ENCODE results near the gene COQ10A. TPM values are rescaled to one million over a fixed set of nuclear protein-coding genes. Genes with fewer than 3 reads are reported as not detected.

Gene COQ10A
- polyA plus RNA-seq, 3 donors: 1.7 to 13.5 (median 2.0) TPM

DNA sequence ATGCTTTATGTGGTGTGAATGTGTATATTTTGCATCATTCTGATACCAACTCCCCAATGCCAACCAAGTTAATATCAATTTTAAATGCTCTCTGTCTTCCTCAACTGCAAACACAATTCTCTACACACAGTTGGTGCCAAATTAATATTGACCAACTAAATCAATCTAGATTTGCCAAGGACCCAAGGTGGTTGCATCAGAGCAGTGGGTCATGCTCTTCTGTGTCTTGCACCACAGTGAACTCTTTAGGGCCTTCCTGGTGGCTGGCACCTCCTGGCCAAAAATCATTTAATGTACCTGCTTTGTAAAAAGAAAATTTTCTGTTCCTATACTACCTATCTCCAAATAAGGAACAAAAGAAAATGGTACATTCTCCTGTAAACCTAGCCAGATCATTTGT lies 14.1 kb downstream of the COQ10A start:
- intact Hi-C loops (cut with micrococcal nuclease): no loop called here
- H3K4me1 Mint-ChIP-seq: no peaks in the 10 kb centered on the region
- no peak overlapping the region for H3K4me3 Mint-ChIP-seq
- H3K4me2 ChIP-seq (replicated peaks; ENCODE audit: extremely low read depth, low read length, poor library complexity, severe bottlenecking): no peak overlapping the region
- TF ChIP-seq, protein P1, sequence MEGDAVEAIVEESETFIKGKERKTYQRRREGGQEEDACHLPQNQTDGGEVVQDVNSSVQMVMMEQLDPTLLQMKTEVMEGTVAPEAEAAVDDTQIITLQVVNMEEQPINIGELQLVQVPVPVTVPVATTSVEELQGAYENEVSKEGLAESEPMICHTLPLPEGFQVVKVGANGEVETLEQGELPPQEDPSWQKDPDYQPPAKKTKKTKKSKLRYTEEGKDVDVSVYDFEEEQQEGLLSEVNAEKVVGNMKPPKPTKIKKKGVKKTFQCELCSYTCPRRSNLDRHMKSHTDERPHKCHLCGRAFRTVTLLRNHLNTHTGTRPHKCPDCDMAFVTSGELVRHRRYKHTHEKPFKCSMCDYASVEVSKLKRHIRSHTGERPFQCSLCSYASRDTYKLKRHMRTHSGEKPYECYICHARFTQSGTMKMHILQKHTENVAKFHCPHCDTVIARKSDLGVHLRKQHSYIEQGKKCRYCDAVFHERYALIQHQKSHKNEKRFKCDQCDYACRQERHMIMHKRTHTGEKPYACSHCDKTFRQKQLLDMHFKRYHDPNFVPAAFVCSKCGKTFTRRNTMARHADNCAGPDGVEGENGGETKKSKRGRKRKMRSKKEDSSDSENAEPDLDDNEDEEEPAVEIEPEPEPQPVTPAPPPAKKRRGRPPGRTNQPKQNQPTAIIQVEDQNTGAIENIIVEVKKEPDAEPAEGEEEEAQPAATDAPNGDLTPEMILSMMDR (IDR thresholded peaks at IDR 0.05): no peak
- H3K27ac ChIP-seq (ENCODE audit: low read depth in 1 of 2, low read length in 2 of 2): peak overlapping the region in 1 of 2 donors; percentile 2
- H3K4me1 ChIP-seq (ENCODE audit: control insufficient read depth in 1 of 2, insufficient read depth in 2 of 2, low read length in 2 of 2): no peaks in the 10 kb centered on the region
- H4K20me1 ChIP-seq (ENCODE audit: insufficient read depth, low read length): no peaks in the 10 kb centered on the region
- H3K9me3 ChIP-seq (replicated peaks in 1 of 2; ENCODE audit: control insufficient read depth in 1 of 2, insufficient read depth in 1 of 2, low read length in 2 of 2): no peaks in the 10 kb centered on the region
- no peak overlapping the region for H3K9ac ChIP-seq (ENCODE audit: insufficient read depth, low read length, poor library complexity, severe bottlenecking)
- peaks cover 78 to 97% of the 10 kb centered on the region in 2 donors for H3K36me3 ChIP-seq (replicated peaks in 1 of 2; ENCODE audit: control insufficient read depth in 1 of 2, insufficient read depth in 2 of 2, low read length in 2 of 2)
- H3K27ac Mint-ChIP-seq: peak overlapping the region in 1 of 7 donors; percentile 18
- no peak overlapping the region for H3K4me3 ChIP-seq (replicated peaks in 1 of 3; ENCODE audit: low read depth in 2 of 3, low read length in 3 of 3)
- H3K27me3 Mint-ChIP-seq (ENCODE audit: low read depth in 3 of 3): peaks cover 0 to 2% (median 0%) of the 10 kb centered on the region in 3 donors
- no peak overlapping the region for H2AFZ ChIP-seq (ENCODE audit: insufficient read depth, low read depth, low read length, poor library complexity, severe bottlenecking)
- no peak for DNase-seq
- no peaks in the 10 kb centered on the region for H3K79me2 ChIP-seq (ENCODE audit: insufficient read depth, low read length)
- peaks cover 0 to 4% (median 0%) of the 10 kb centered on the region in 7 donors for H3K9me3 Mint-ChIP-seq
- no peaks in the 10 kb centered on the region for H3K27me3 ChIP-seq (ENCODE audit: control insufficient read depth in 2 of 2, insufficient read depth in 2 of 2, low read length in 2 of 2)
- peaks cover 66 to 95% of the 10 kb centered on the region in 2 donors for H3K36me3 Mint-ChIP-seq

DNA sequence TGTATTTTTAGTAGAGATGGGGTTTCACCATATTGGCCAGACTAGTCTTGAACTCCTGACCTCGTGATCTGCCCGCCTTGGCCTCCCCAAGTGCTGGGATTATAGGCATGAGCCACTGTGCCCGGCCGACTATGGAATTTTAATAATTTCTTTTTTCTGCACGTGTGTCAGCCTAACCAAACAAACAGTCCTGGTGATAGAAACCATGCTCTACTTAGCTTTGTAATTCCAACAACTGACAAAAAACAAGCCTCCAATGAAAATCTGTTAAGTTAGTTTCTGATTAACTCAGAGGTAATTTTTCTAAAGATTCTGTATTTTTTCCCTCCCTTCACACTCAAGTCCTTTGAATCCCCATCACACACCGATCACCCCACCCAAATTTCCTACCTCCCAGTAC lies 15.3 kb downstream of the COQ10A start:
- 100% methylated on average over 3 of the region's 6 CpGs for WGBS (ENCODE audit: insufficient coverage)
- Histone ChIP-seq H3K9ac (ENCODE audit: insufficient read depth, low read length, poor library complexity, severe bottlenecking) (no peak overlapping the region), H3K4me2 (replicated peaks; ENCODE audit: extremely low read depth, low read length, poor library complexity, severe bottlenecking) (no peak overlapping the region), H3K79me2 (ENCODE audit: insufficient read depth, low read length) (no peaks in the 10 kb centered on the region), H3K4me1 (ENCODE audit: control insufficient read depth in 1 of 2, insufficient read depth in 2 of 2, low read length in 2 of 2) (no peaks in the 10 kb centered on the region), H4K20me1 (ENCODE audit: insufficient read depth, low read length) (peaks cover 6% of the 10 kb centered on the region), H2AFZ (ENCODE audit: insufficient read depth, low read depth, low read length, poor library complexity, severe bottlenecking) (no peak overlapping the region), H3K27me3 (ENCODE audit: control insufficient read depth in 2 of 2, insufficient read depth in 2 of 2, low read length in 2 of 2) (no peaks in the 10 kb centered on the region), H3K27ac (ENCODE audit: low read depth in 1 of 2, low read length in 2 of 2) (no peak overlapping the region), H3K4me3 (replicated peaks in 1 of 3; ENCODE audit: low read depth in 2 of 3, low read length in 3 of 3) (no peak overlapping the region), H3K36me3 (replicated peaks in 1 of 2; ENCODE audit: control insufficient read depth in 1 of 2, insufficient read depth in 2 of 2, low read length in 2 of 2) (peaks cover 78 to 97% of the 10 kb centered on the region in 2 donors), H3K9me3 (replicated peaks in 1 of 2; ENCODE audit: control insufficient read depth in 1 of 2, insufficient read depth in 1 of 2, low read length in 2 of 2) (no peaks in the 10 kb centered on the region)
- no peak overlapping the region for H3K27ac Mint-ChIP-seq
- peaks cover 0 to 4% (median 0%) of the 10 kb centered on the region in 7 donors for H3K9me3 Mint-ChIP-seq
- no peak for DNase-seq
- intact Hi-C loops (cut with micrococcal nuclease): no loop called here
- H3K27me3 Mint-ChIP-seq (ENCODE audit: low read depth in 3 of 3): no peaks in the 10 kb centered on the region
- TF ChIP-seq, protein P1 (IDR thresholded peaks at IDR 0.05): no peak
- H3K36me3 Mint-ChIP-seq: peaks cover 68 to 96% of the 10 kb centered on the region in 2 donors
- H3K4me1 Mint-ChIP-seq: peaks cover 2% of the 10 kb centered on the region
- H3K4me3 Mint-ChIP-seq: no peak overlapping the region
